A549 (cell line): Measurements from ENCODE around the gene MYO1C. TPM values are rescaled to one million over a fixed set of nuclear protein-coding genes. Genes with fewer than 3 reads are reported as not detected.

Experiments used
- ATAC-seq, 2 experiments: fragments of 200-7000 bp in 1 of 2; fragments of >200 bp in 1 of 2; cut with Nextera tagmentation in 1 of 2; cut with Tn5 transposase in 1 of 2; 3 replicates each; pipeline versions ENCODE4 v1.8.0 to v1.9.1; 2018 to 2020; ENCODE audit warnings: mild to moderate bottlenecking in 1 of 2, moderate library complexity in 1 of 2
- CTCF ChIA-PET: fragments of 300-600 bp; sonication (Branson Sonifier 250); formaldehyde crosslinking; extraction: SDS; loops from one replicate; lab custom pipeline; 2021; ENCODE audit warnings: antibody characterized with exemption, inconsistent platforms; lab: Yijun Ruan, JAX
- POLR2A ChIA-PET: fragments of 350-600 bp; formaldehyde crosslinking; extraction: SDS; loops from one replicate; lab custom pipeline; 2021; ENCODE audit warnings: antibody characterized with exemption, inconsistent platforms; lab: Yijun Ruan, JAX
- DNase-seq, 2 experiments: peaks; one replicate each; pipeline versions ENCODE4 v3.0.0 to v3.0.0-alpha.2; 2011 to 2016; ENCODE audit warnings: low read depth in 1 of 2, low spot score in 1 of 2
- FAIRE-seq: peaks from 2 replicates; lab custom pipeline; 2011; peaks lifted over from hg19 to GRCh38; lab: Jason Lieb, UNC
- H3K27ac ChIP-seq, 2 experiments: fragments of >200 bp; sonication (Bioruptor Twin); formaldehyde crosslinking; 3 replicates each; pipeline ENCODE4 v1.5.1; 2016 to 2017
- H3K4me1 ChIP-seq: fragments of >200 bp; sonication (Bioruptor Twin); formaldehyde crosslinking; 3 replicates; pipeline ENCODE4 v1.6.1; 2016
- H3K4me2 ChIP-seq: fragments of >200 bp; sonication (Bioruptor Twin); formaldehyde crosslinking; 3 replicates; pipeline ENCODE4 v1.6.1; 2016
- H3K4me3 ChIP-seq: fragments of >200 bp; sonication (Bioruptor Twin); formaldehyde crosslinking; 3 replicates; pipeline ENCODE4 v1.5.1; 2016
- H3K9me3 ChIP-seq: fragments of >200 bp; sonication (Bioruptor Twin); formaldehyde crosslinking; 3 replicates; pipeline ENCODE4 v1.6.1; 2016
- CBX2 ChIP-seq: fragments of 200-600 bp; sonication (generic); IDR thresholded peaks from 2 replicates; pipeline ENCODE4 v1.6.1; 2016; ENCODE audit warnings: low read depth, mild to moderate bottlenecking, borderline replicate concordance
- CHD4 ChIP-seq: fragments of 200-600 bp; sonication (generic); IDR thresholded peaks from 2 replicates; pipeline ENCODE4 v1.6.1; 2016; ENCODE audit warnings: antibody characterized with exemption, mild to moderate bottlenecking, borderline replicate concordance
- EHF ChIP-seq: fragments of 250-450 bp; sonication (Bioruptor Pico); IDR thresholded peaks from 2 replicates; pipeline ENCODE4 v1.5.0; 2020; ENCODE audit warnings: mild to moderate bottlenecking
- EHMT2 ChIP-seq: fragments of 200-600 bp; sonication (generic); IDR thresholded peaks from 2 replicates; pipeline ENCODE4 v1.6.1; 2016; ENCODE audit warnings: antibody characterized with exemption, low read depth, mild to moderate bottlenecking, moderate library complexity
- EP300 ChIP-seq, 2 experiments: fragments of >200 bp; sonication (Bioruptor Twin); formaldehyde crosslinking; IDR thresholded peaks; 2 replicates in 1 of 2; 3 replicates in 1 of 2; pipeline ENCODE4 v1.6.1; 2016 to 2017
- ESRRA ChIP-seq: fragments of 150-350 bp; IDR thresholded peaks from 2 replicates; pipeline ENCODE4 v1.6.1; 2014; ENCODE audit warnings: mild to moderate bottlenecking, low read length, borderline replicate concordance
- FOSL2 ChIP-seq, 2 experiments: fragments of 450-650 bp in 1 of 2; fragments of >200 bp in 1 of 2; sonication (Bioruptor Twin) in 1 of 2; formaldehyde crosslinking; IDR thresholded peaks; 2 replicates each; pipeline versions ENCODE4 v1.5.0 to v1.6.1; 2016 to 2020; ENCODE audit warnings: mild to moderate bottlenecking in 1 of 2, moderate library complexity in 1 of 2
- FOXS1 ChIP-seq: fragments of 250-450 bp; sonication (Bioruptor Pico); IDR thresholded peaks from 2 replicates; pipeline ENCODE4 v1.5.0; 2020; ENCODE audit warnings: mild to moderate bottlenecking, moderate library complexity
- HES2 ChIP-seq: fragments of >200 bp; sonication (Bioruptor Twin); formaldehyde crosslinking; IDR thresholded peaks from 2 replicates; pipeline ENCODE4 v1.6.1; 2016
- HEYL ChIP-seq: fragments of 250-450 bp; sonication (Bioruptor Pico); IDR thresholded peaks from 2 replicates; pipeline ENCODE4 v1.8.0; 2021; ENCODE audit warnings: mild to moderate bottlenecking, moderate library complexity
- HOXB13 ChIP-seq: fragments of 250-450 bp; sonication (Bioruptor Pico); IDR thresholded peaks from 2 replicates; pipeline ENCODE4 v1.5.0; 2020; ENCODE audit warnings: low read depth, mild to moderate bottlenecking, moderate library complexity
- HOXB5 ChIP-seq: fragments of 250-450 bp; sonication (Bioruptor Pico); IDR thresholded peaks from 2 replicates; pipeline ENCODE4 v1.5.0; 2020; ENCODE audit warnings: mild to moderate bottlenecking, moderate library complexity
- JUN ChIP-seq, 2 experiments: fragments of >200 bp; sonication (Bioruptor Twin); formaldehyde crosslinking; IDR thresholded peaks; 2 replicates in 1 of 2; 3 replicates in 1 of 2; pipeline ENCODE4 v1.6.1; 2016 to 2017
- JUNB ChIP-seq: fragments of >200 bp; sonication (Bioruptor Twin); formaldehyde crosslinking; IDR thresholded peaks from 2 replicates; pipeline ENCODE4 v1.6.1; 2016
- KDM1A ChIP-seq: fragments of 200-600 bp; sonication (generic); IDR thresholded peaks from 2 replicates; pipeline ENCODE4 v1.6.1; 2016; ENCODE audit warnings: low read depth, mild to moderate bottlenecking
- MAFK ChIP-seq: fragments of 450-650 bp; IDR thresholded peaks from 2 replicates; pipeline ENCODE4 v1.6.1; 2014; ENCODE audit not compliant: partially characterized antibody
- MAZ ChIP-seq: fragments of 150-350 bp; IDR thresholded peaks from 2 replicates; pipeline ENCODE4 v1.6.1; 2014; ENCODE audit warnings: antibody characterized with exemption, low read depth, low read length, borderline replicate concordance
- MYC ChIP-seq: IDR thresholded peaks from 2 replicates; pipeline ENCODE4 v1.6.1; 2012; ENCODE audit warnings: mild to moderate bottlenecking, inconsistent platforms, low read length, improper control_type of control experiment, borderline replicate concordance
- NFE2L2 ChIP-seq: fragments of 150-350 bp; conservative IDR thresholded peaks from 2 replicates; pipeline ENCODE4 v1.6.1; 2014; ENCODE audit warnings: low read length
- NPAS2 ChIP-seq: fragments of 250-450 bp; sonication (Bioruptor Pico); IDR thresholded peaks from 2 replicates; pipeline ENCODE4 v1.8.0; 2022; ENCODE audit warnings: mild to moderate bottlenecking, moderate library complexity, borderline replicate concordance
- NR3C1 ChIP-seq: fragments of >200 bp; sonication (Bioruptor Twin); formaldehyde crosslinking; IDR thresholded peaks from 3 replicates; pipeline ENCODE4 v1.6.1; 2017
- POLR2A ChIP-seq: IDR thresholded peaks from 2 replicates; pipeline ENCODE4 v1.6.1; 2012; ENCODE audit warnings: mild to moderate bottlenecking, low read length
- RCOR1 ChIP-seq: fragments of 150-350 bp; IDR thresholded peaks from 2 replicates; pipeline ENCODE4 v1.6.1; 2014; ENCODE audit warnings: antibody characterized with exemption, low read length, low read depth
- RFX5 ChIP-seq: fragments of 450-650 bp; IDR thresholded peaks from 2 replicates; pipeline ENCODE4 v1.7.1; 2014; ENCODE audit warnings: antibody characterized with exemption, mild to moderate bottlenecking, moderate library complexity
- RNF2 ChIP-seq: fragments of 200-600 bp; sonication (generic); IDR thresholded peaks from 2 replicates; pipeline ENCODE4 v1.6.1; 2016; ENCODE audit warnings: low read depth, mild to moderate bottlenecking, antibody characterized with exemption, moderate library complexity, borderline replicate concordance
- SMC3 ChIP-seq: fragments of >200 bp; sonication (Bioruptor Twin); formaldehyde crosslinking; IDR thresholded peaks from 3 replicates; pipeline ENCODE4 v1.6.1; 2018; ENCODE audit warnings: inconsistent platforms
- SREBF2 ChIP-seq: fragments of 450-650 bp; IDR thresholded peaks from 2 replicates; pipeline ENCODE4 v1.6.1; 2014; ENCODE audit warnings: mild to moderate bottlenecking, moderate library complexity
- TFCP2L1 ChIP-seq: fragments of 250-450 bp; sonication (Bioruptor Pico); IDR thresholded peaks from 2 replicates; pipeline ENCODE4 v1.5.0; 2021; ENCODE audit warnings: mild to moderate bottlenecking
- TP53 ChIP-seq: fragments of 250-450 bp; sonication (Bioruptor Pico); IDR thresholded peaks from 2 replicates; pipeline ENCODE4 v1.5.0; 2021; ENCODE audit warnings: mild to moderate bottlenecking, moderate library complexity
- ZNF302 ChIP-seq: fragments of 250-450 bp; sonication (Bioruptor Pico); IDR thresholded peaks from 2 replicates; pipeline ENCODE4 v1.9.0; 2021; ENCODE audit warnings: inconsistent platforms, mild to moderate bottlenecking, moderate library complexity
- ZSCAN20 ChIP-seq: fragments of 250-450 bp; sonication (Bioruptor Pico); IDR thresholded peaks from 2 replicates; pipeline ENCODE4 v1.8.0; 2022; ENCODE audit warnings: mild to moderate bottlenecking, moderate library complexity
- WGBS: methylation state at CpG from one replicate; pipeline ENCODE4 v1.1.6; 2017; ENCODE audit errors: missing lambda C conversion rate; 5-methylcytosine and 5-hydroxymethylcytosine counted together
- polyA plus RNA-seq, 4 experiments: library from polyadenylated mRNA; depleted of rRNA in 3 of 4; stranded (reverse); fragments of >200 nt; fragmentation: RNase III in 1 of 4; extraction: RNeasy Plus Mini Kit Qiagen cat#74134 plus additional on column Dnase treatment in 1 of 4; gene quantifications; 2 replicates in 3 of 4; 3 replicates in 1 of 4; pipeline ENCODE4 v1.2.3, GENCODE V29; 2011 to 2017
- TF ChIP-seq, protein P1 (sequence below): IDR thresholded peaks from 2 replicates; pipeline ENCODE4 v1.6.1; 2012
- TF ChIP-seq, protein P2 (sequence below): fragments of 200-600 bp; sonication (generic); IDR thresholded peaks from 2 replicates; pipeline ENCODE4 v1.6.1; 2016; ENCODE audit warnings: antibody characterized with exemption, mild to moderate bottlenecking, moderate library complexity
- TF ChIP-seq, protein P3 (sequence below): fragments of 450-650 bp; IDR thresholded peaks from 2 replicates; pipeline ENCODE4 v1.6.1; 2014; ENCODE audit warnings: antibody characterized with exemption
- TF ChIP-seq, protein P4 (sequence below): fragments of 250-450 bp; sonication (Bioruptor Pico); IDR thresholded peaks from 2 replicates; pipeline ENCODE4 v1.5.0; 2021; ENCODE audit warnings: mild to moderate bottlenecking, moderate library complexity, borderline replicate concordance

The MYO1C gene
- polyA plus RNA-seq, 2 of the 4 experiments (the other 2 are of a cell fraction) = 101 to 123 TPM

DNA sequence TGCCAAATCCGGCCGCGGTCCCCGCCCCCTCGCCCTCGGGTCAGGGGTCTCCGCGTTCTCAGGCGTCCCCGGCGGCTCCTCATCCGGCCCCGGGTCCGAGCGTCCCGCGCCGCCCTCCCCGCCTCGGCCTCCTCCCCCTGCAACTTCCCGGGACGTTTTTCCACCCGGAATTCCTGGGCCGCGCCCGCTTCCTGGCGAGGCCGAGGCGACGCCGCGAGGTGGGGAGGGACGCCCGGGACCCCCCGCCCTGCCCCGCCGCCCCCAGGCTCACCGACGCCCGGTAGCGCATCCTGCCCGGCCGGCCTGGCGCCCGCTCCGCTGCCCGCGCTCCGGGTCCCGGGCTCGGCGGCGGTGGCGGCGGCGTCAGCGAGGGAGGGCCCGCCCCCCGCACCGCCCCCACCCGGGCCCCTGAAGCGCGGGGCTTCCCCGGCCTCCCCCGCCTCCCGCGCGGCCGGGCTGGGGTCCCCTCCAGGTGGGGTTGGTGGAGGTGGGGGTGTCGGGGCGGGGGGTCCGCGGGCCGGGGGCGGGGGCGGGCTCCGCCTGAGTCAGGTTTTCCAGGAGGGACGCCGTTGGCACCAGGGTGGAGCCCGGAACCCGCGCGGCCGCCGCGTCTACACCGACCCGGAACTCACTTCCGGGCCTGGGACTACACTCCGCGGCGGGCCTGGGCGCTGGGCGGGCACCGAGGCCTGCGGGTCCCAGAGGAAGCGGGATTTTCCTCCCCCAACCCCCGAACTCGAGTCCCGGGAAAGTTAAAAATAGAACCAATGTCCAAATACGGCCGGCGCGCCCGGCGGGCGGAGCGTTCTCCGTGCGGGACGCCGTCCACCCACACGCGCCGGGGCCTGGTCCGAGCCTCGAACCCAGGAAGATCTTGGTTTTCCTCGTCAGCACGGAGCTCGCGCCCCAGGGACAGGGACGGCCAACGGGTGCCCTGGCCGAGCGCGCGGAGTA, 6.8 kb downstream of the MYO1C start:
- ChIA-PET CTCF (interaction anchor here (0.7 to 5.4 kb wide), 2 partner anchors 30 to 31 kb away, joined by 3 to 27 read pairs; partner anchors contain the start of gene INPP5K), POLR2A (no interaction called here)
- no peak for FAIRE-seq
- peak; percentile 21 for TF ChIP-seq POLR2A
- TF ChIP-seq ESRRA = no peak
- peak; percentile 87 for TF ChIP-seq HOXB5 (CRISPR knock-in tag)
- TF ChIP-seq, protein P1, sequence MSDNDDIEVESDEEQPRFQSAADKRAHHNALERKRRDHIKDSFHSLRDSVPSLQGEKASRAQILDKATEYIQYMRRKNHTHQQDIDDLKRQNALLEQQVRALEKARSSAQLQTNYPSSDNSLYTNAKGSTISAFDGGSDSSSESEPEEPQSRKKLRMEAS = peak; percentile 72
- peak; percentile 41 for TF ChIP-seq KDM1A
- TF ChIP-seq, protein P2, sequence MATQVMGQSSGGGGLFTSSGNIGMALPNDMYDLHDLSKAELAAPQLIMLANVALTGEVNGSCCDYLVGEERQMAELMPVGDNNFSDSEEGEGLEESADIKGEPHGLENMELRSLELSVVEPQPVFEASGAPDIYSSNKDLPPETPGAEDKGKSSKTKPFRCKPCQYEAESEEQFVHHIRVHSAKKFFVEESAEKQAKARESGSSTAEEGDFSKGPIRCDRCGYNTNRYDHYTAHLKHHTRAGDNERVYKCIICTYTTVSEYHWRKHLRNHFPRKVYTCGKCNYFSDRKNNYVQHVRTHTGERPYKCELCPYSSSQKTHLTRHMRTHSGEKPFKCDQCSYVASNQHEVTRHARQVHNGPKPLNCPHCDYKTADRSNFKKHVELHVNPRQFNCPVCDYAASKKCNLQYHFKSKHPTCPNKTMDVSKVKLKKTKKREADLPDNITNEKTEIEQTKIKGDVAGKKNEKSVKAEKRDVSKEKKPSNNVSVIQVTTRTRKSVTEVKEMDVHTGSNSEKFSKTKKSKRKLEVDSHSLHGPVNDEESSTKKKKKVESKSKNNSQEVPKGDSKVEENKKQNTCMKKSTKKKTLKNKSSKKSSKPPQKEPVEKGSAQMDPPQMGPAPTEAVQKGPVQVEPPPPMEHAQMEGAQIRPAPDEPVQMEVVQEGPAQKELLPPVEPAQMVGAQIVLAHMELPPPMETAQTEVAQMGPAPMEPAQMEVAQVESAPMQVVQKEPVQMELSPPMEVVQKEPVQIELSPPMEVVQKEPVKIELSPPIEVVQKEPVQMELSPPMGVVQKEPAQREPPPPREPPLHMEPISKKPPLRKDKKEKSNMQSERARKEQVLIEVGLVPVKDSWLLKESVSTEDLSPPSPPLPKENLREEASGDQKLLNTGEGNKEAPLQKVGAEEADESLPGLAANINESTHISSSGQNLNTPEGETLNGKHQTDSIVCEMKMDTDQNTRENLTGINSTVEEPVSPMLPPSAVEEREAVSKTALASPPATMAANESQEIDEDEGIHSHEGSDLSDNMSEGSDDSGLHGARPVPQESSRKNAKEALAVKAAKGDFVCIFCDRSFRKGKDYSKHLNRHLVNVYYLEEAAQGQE = no peak
- TF ChIP-seq MAFK = no peak
- no peak for TF ChIP-seq CHD4
- no peak for TF ChIP-seq EHMT2
- no peak for TF ChIP-seq RNF2
- TF ChIP-seq JUNB = no peak
- peak; percentile 28; the same call in 1 of the 2 replicates for TF ChIP-seq MYC
- no peak for TF ChIP-seq RCOR1
- 0 out of 2 replicates have a peak, but pooled peaks have one; percentile 31 for TF ChIP-seq HOXB13 (CRISPR knock-in tag)
- 0 out of 2 replicates have a peak, but pooled peaks have one; percentile 35 for TF ChIP-seq HEYL
- TF ChIP-seq NR3C1 = no peak
- TF ChIP-seq JUN (IDR thresholded peaks at IDR 0.05) = peak; percentile 59 to 86; a peak in 4 of 5 replicates
- TF ChIP-seq NFE2L2 = no peak
- no peak for TF ChIP-seq FOSL2 (IDR thresholded peaks at IDR 0.05)
- TF ChIP-seq FOSL2 (CRISPR knock-in tag; IDR thresholded peaks at IDR 0.05) = no peak
- no peak for TF ChIP-seq TP53 (CRISPR knock-in tag)
- TF ChIP-seq EP300 (IDR thresholded peaks at IDR 0.05) = no peak
- TF ChIP-seq FOXS1 = peak; percentile 73; the same call in 1 of the 2 replicates
- no peak for TF ChIP-seq SMC3
- no peak for TF ChIP-seq NPAS2 (CRISPR knock-in tag)
- no peak for TF ChIP-seq ZSCAN20 (CRISPR knock-in tag)
- no peak for TF ChIP-seq HES2
- no peak for TF ChIP-seq SREBF2
- no peak for TF ChIP-seq RFX5
- TF ChIP-seq EHF = peak; percentile 85; the same call in 1 of the 2 replicates
- TF ChIP-seq ZNF302 (CRISPR knock-in tag) = no peak
- no peak for TF ChIP-seq TFCP2L1 (CRISPR knock-in tag)
- no peak for TF ChIP-seq CBX2
- TF ChIP-seq, protein P3, sequence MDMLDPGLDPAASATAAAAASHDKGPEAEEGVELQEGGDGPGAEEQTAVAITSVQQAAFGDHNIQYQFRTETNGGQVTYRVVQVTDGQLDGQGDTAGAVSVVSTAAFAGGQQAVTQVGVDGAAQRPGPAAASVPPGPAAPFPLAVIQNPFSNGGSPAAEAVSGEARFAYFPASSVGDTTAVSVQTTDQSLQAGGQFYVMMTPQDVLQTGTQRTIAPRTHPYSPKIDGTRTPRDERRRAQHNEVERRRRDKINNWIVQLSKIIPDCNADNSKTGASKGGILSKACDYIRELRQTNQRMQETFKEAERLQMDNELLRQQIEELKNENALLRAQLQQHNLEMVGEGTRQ = no peak
- TF ChIP-seq, protein P4, sequence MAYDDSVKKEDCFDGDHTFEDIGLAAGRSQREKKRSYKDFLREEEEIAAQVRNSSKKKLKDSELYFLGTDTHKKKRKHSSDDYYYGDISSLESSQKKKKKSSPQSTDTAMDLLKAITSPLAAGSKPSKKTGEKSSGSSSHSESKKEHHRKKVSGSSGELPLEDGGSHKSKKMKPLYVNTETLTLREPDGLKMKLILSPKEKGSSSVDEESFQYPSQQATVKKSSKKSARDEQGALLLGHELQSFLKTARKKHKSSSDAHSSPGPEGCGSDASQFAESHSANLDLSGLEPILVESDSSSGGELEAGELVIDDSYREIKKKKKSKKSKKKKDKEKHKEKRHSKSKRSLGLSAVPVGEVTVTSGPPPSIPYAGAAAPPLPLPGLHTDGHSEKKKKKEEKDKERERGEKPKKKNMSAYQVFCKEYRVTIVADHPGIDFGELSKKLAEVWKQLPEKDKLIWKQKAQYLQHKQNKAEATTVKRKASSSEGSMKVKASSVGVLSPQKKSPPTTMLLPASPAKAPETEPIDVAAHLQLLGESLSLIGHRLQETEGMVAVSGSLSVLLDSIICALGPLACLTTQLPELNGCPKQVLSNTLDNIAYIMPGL = no peak
- TF ChIP-seq MAZ = no peak

More for the DNA sequence above, 6.8 kb downstream of the MYO1C start:
- no peaks in the 10 kb centered on the region for H3K9me3 ChIP-seq
- H3K4me3 ChIP-seq = peak overlapping the region; percentile 82
- 9% methylated on average over 53 of the region's 127 CpGs for whole genome bisulfite sequencing
- peak; percentile 74 to 76 for DNase-seq
- H3K27ac ChIP-seq = peak overlapping the region; percentile 97
- peaks cover 59% of the 10 kb centered on the region for H3K4me1 ChIP-seq
- peak overlapping the region; percentile 96 for H3K4me2 ChIP-seq
- ATAC-seq = peak; percentile 28 to 60
